HepG2 (cell line): ENCODE measurements around the gene SMIM28. TPM values are rescaled to one million over a fixed set of nuclear protein-coding genes. Genes with fewer than 3 reads are reported as not detected.

Experiments used
- FOSL1 ChIP-seq: sonication (generic); formaldehyde crosslinking; IDR thresholded peaks from 2 replicates; pipeline ENCODE4 v1.9.0; 2021; ENCODE audit warnings: missing genetic modification reagents, borderline replicate concordance
- HDAC1 ChIP-seq: sonication (generic); formaldehyde crosslinking; IDR thresholded peaks from 2 replicates; pipeline ENCODE4 v1.5.1; 2020; ENCODE audit warnings: mild to moderate bottlenecking, missing genetic modification reagents
- HNRNPUL1 ChIP-seq: fragments of 200-400 bp; formaldehyde crosslinking; IDR thresholded peaks from 2 replicates; pipeline ENCODE4 v1.6.1; 2017; ENCODE audit warnings: low read depth, mild to moderate bottlenecking, low read length, moderate library complexity
- PRMT3 ChIP-seq: sonication (generic); formaldehyde crosslinking; IDR thresholded peaks from 2 replicates; pipeline ENCODE4 v1.8.1; 2022; ENCODE audit warnings: low read depth, mild to moderate bottlenecking, moderate library complexity, missing genetic modification reagents, borderline replicate concordance
- SYNCRIP ChIP-seq: fragments of 200-400 bp; formaldehyde crosslinking; IDR thresholded peaks from 2 replicates; pipeline ENCODE4 v1.6.1; 2018; ENCODE audit warnings: mild to moderate bottlenecking, low read depth, low read length; ENCODE audit not compliant: insufficient read depth
- TCF7 ChIP-seq: sonication (generic); IDR thresholded peaks from 2 replicates; pipeline ENCODE4 v1.6.1; 2016; ENCODE audit warnings: antibody characterized with exemption, low read depth
- TCF7L2 ChIP-seq: IDR thresholded peaks from 2 replicates; pipeline ENCODE4 v1.6.1; 2011; ENCODE audit warnings: mild to moderate bottlenecking, low read depth, low read length, moderate library complexity
- TP53 ChIP-seq: sonication (generic); formaldehyde crosslinking; conservative IDR thresholded peaks from 2 replicates; pipeline ENCODE4 v1.4.0; 2020; ENCODE audit warnings: missing genetic modification reagents
- ZNF24 ChIP-seq: fragments of 450-650 bp; IDR thresholded peaks from 2 replicates; pipeline ENCODE4 v1.6.1; 2017; ENCODE audit warnings: antibody characterized with exemption, mild to moderate bottlenecking
- ZNF367 ChIP-seq: sonication (generic); formaldehyde crosslinking; IDR thresholded peaks from 2 replicates; pipeline ENCODE4 v1.4.0; 2020; ENCODE audit warnings: missing genetic modification reagents, borderline replicate concordance
- ZNF468 ChIP-seq: sonication (generic); formaldehyde crosslinking; IDR thresholded peaks from 2 replicates; pipeline ENCODE4 v1.8.0; 2022; ENCODE audit warnings: mild to moderate bottlenecking, moderate library complexity, missing genetic modification reagents
- ZNF7 ChIP-seq: IDR thresholded peaks from 2 replicates; pipeline ENCODE4 v1.6.1; 2016; ENCODE audit warnings: missing biosample characterization, missing genetic modification reagents
- polyA plus RNA-seq, 8 experiments: library from polyadenylated mRNA; depleted of rRNA in 3 of 8; stranded (reverse) in 7 of 8; unstranded in 1 of 8; fragments of >200 nt; fragmentation: Illumina TruSeq in 4 of 8; extraction: Trizol in 4 of 8; gene quantifications; 2 replicates each; pipeline versions ENCODE4 v1.2.1 to v1.2.3, GENCODE V29; 2011 to 2016; ENCODE audit warnings: low read depth in 4 of 8, missing spikeins in 1 of 8, mixed read lengths in 1 of 8; ENCODE audit not compliant: insufficient read depth in 1 of 8
- total RNA-seq, 5 experiments: library from RNA; depleted of rRNA; stranded (reverse); fragments of >200 nt; fragmentation: Illumina TruSeq; extraction: Trizol; gene quantifications; 2 replicates each; pipeline ENCODE4 v1.2.3, GENCODE V29; 2016; ENCODE audit warnings: low read depth in 1 of 5
- TF ChIP-seq, protein P1 (sequence below): fragments of 450-650 bp; IDR thresholded peaks from 2 replicates; pipeline ENCODE4 v1.6.1; 2017; ENCODE audit warnings: mild to moderate bottlenecking
- TF ChIP-seq, protein P2 (sequence below), 2 experiments: sonication (generic) in 1 of 2; formaldehyde crosslinking in 1 of 2; IDR thresholded peaks; 2 replicates each; pipeline versions ENCODE4 v1.6.1 to v1.9.0; 2014 to 2022; ENCODE audit warnings: antibody characterized with exemption in 1 of 2, borderline replicate concordance in 1 of 2, inconsistent platforms in 1 of 2, low read depth in 1 of 2, missing genetic modification reagents in 1 of 2
- TF ChIP-seq, protein P3 (sequence below): sonication (generic); formaldehyde crosslinking; IDR thresholded peaks from 2 replicates; pipeline ENCODE4 v1.8.1; 2022; ENCODE audit warnings: mild to moderate bottlenecking, missing genetic modification reagents
- TF ChIP-seq, protein P4 (sequence below): sonication (generic); formaldehyde crosslinking; IDR thresholded peaks from 2 replicates; pipeline ENCODE4 v1.9.0; 2021; ENCODE audit warnings: missing genetic modification reagents, mild to moderate bottlenecking, borderline replicate concordance

The SMIM28 gene
- total and polyA plus RNA-seq, 2 of the 13 experiments (the other 11 are each of a cell fraction or from before 2014, with no cell fraction given): not detected

DNA sequence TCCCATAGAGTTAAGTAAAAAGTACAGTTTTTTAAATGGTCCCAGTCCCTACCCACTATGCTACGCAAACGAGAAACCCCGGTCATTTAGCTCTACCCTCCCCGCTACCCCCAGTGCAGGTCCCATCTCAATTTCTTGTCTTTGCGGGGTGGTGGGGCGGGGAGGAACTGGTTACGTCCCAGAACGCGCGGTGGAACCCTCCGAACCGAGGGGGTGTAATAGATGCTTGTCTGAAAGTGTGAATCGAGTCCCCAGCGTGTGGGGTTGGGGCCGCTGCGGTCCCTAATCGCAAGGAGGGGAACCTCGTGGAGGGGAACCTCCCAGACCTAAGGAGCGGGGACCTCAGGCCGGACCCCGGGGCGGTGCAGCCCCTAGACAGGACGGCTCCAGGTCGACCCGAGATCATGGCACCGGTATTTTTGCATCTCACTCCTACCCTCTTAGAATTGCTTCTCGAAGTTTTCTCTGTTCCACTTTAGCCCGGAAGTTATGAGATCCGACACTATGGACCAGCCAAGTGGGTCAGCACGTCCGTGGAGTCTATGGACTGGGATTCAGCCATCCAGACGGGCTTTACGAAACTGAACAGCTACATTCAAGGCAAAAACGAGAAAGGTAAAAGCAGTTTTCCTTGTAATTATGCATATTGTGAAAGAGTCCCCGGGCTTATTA lies 27.1 kb downstream of the SMIM28 start (continued):
- TF ChIP-seq, protein P1, sequence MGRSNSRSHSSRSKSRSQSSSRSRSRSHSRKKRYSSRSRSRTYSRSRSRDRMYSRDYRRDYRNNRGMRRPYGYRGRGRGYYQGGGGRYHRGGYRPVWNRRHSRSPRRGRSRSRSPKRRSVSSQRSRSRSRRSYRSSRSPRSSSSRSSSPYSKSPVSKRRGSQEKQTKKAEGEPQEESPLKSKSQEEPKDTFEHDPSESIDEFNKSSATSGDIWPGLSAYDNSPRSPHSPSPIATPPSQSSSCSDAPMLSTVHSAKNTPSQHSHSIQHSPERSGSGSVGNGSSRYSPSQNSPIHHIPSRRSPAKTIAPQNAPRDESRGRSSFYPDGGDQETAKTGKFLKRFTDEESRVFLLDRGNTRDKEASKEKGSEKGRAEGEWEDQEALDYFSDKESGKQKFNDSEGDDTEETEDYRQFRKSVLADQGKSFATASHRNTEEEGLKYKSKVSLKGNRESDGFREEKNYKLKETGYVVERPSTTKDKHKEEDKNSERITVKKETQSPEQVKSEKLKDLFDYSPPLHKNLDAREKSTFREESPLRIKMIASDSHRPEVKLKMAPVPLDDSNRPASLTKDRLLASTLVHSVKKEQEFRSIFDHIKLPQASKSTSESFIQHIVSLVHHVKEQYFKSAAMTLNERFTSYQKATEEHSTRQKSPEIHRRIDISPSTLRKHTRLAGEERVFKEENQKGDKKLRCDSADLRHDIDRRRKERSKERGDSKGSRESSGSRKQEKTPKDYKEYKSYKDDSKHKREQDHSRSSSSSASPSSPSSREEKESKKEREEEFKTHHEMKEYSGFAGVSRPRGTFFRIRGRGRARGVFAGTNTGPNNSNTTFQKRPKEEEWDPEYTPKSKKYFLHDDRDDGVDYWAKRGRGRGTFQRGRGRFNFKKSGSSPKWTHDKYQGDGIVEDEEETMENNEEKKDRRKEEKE: no peak
- no peak for TF ChIP-seq ZNF468
- TF ChIP-seq, protein P2, sequence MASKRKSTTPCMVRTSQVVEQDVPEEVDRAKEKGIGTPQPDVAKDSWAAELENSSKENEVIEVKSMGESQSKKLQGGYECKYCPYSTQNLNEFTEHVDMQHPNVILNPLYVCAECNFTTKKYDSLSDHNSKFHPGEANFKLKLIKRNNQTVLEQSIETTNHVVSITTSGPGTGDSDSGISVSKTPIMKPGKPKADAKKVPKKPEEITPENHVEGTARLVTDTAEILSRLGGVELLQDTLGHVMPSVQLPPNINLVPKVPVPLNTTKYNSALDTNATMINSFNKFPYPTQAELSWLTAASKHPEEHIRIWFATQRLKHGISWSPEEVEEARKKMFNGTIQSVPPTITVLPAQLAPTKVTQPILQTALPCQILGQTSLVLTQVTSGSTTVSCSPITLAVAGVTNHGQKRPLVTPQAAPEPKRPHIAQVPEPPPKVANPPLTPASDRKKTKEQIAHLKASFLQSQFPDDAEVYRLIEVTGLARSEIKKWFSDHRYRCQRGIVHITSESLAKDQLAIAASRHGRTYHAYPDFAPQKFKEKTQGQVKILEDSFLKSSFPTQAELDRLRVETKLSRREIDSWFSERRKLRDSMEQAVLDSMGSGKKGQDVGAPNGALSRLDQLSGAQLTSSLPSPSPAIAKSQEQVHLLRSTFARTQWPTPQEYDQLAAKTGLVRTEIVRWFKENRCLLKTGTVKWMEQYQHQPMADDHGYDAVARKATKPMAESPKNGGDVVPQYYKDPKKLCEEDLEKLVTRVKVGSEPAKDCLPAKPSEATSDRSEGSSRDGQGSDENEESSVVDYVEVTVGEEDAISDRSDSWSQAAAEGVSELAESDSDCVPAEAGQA (IDR thresholded peaks at IDR 0.05; ENCODE audit: low read depth): no peak
- TF ChIP-seq, protein P2 (CRISPR knock-in tag; IDR thresholded peaks at IDR 0.05; ENCODE audit: borderline replicate concordance): no peak
- TF ChIP-seq FOSL1 (CRISPR knock-in tag): no peak
- TF ChIP-seq, protein P3, sequence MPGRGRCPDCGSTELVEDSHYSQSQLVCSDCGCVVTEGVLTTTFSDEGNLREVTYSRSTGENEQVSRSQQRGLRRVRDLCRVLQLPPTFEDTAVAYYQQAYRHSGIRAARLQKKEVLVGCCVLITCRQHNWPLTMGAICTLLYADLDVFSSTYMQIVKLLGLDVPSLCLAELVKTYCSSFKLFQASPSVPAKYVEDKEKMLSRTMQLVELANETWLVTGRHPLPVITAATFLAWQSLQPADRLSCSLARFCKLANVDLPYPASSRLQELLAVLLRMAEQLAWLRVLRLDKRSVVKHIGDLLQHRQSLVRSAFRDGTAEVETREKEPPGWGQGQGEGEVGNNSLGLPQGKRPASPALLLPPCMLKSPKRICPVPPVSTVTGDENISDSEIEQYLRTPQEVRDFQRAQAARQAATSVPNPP (CRISPR knock-in tag): no peak
- TF ChIP-seq TCF7: no peak
- no peak; the same call in 1 of the 2 replicates for TF ChIP-seq ZNF367 (CRISPR knock-in tag)
- TF ChIP-seq ZNF7 (CRISPR knock-in tag): no peak
- no peak for TF ChIP-seq TCF7L2
- TF ChIP-seq PRMT3 (CRISPR knock-in tag): 0 out of 2 replicates have a peak, but pooled peaks have one; percentile 1
- TF ChIP-seq TP53: no peak
- no peak for TF ChIP-seq SYNCRIP
- TF ChIP-seq HDAC1 (CRISPR knock-in tag): no peak; the same call in 1 of the 2 replicates
- TF ChIP-seq, protein P4, sequence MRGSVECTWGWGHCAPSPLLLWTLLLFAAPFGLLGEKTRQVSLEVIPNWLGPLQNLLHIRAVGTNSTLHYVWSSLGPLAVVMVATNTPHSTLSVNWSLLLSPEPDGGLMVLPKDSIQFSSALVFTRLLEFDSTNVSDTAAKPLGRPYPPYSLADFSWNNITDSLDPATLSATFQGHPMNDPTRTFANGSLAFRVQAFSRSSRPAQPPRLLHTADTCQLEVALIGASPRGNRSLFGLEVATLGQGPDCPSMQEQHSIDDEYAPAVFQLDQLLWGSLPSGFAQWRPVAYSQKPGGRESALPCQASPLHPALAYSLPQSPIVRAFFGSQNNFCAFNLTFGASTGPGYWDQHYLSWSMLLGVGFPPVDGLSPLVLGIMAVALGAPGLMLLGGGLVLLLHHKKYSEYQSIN (CRISPR knock-in tag): no peak
- no peak for TF ChIP-seq HNRNPUL1
- no peak for TF ChIP-seq ZNF24
